GM12878 (cell line): ENCODE data around the gene CEBPE.

Experiments
- MXI1 ChIP-seq: fragments of 150-350 bp; IDR thresholded peaks from 2 replicates; pipeline ENCODE4 v1.6.1; 2011; ENCODE audit warnings: low read depth, mild to moderate bottlenecking, inconsistent platforms, low read length, improper control_type of control experiment
- TF ChIP-seq, protein P1 (sequence below), 3 experiments: IDR thresholded peaks in 2 of 3; conservative IDR thresholded peaks in 1 of 3; 2 replicates each; pipeline ENCODE4 v1.5.1; 2011; ENCODE audit warnings: low read depth in 3 of 3, low read length in 3 of 3, mild to moderate bottlenecking in 3 of 3, control low read depth in 2 of 3, moderate library complexity in 2 of 3, inconsistent platforms in 1 of 3, mixed read lengths in 1 of 3; ENCODE audit not compliant: control insufficient read depth in 2 of 3, insufficient read depth in 1 of 3; ENCODE audit errors: extremely low read depth in 1 of 3
- TF ChIP-seq, protein P2 (sequence below): fragments of 450-650 bp; IDR thresholded peaks from 2 replicates; pipeline ENCODE4 v1.6.1; 2018; ENCODE audit warnings: mild to moderate bottlenecking, low read depth, moderate library complexity; ENCODE audit not compliant: partially characterized antibody

DNA sequence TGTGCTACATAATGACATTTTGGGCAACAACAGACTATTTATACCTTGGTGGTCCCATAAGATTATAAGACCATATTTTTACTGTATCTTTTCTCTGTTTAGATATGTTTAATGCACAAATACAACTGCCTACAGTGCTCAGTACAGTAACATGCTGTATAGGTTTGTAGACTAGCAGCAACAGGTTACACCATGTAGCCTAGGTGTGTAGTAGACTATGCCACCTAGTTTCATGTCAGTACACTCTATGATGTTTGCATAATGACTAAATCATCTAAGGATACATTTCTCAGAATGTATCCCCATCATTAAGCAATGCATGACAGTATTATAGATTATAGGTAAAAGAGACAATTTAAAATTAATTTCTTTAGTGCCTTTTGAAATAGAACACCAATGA is 30.7 kb upstream of the CEBPE start:
- TF ChIP-seq, protein P1, sequence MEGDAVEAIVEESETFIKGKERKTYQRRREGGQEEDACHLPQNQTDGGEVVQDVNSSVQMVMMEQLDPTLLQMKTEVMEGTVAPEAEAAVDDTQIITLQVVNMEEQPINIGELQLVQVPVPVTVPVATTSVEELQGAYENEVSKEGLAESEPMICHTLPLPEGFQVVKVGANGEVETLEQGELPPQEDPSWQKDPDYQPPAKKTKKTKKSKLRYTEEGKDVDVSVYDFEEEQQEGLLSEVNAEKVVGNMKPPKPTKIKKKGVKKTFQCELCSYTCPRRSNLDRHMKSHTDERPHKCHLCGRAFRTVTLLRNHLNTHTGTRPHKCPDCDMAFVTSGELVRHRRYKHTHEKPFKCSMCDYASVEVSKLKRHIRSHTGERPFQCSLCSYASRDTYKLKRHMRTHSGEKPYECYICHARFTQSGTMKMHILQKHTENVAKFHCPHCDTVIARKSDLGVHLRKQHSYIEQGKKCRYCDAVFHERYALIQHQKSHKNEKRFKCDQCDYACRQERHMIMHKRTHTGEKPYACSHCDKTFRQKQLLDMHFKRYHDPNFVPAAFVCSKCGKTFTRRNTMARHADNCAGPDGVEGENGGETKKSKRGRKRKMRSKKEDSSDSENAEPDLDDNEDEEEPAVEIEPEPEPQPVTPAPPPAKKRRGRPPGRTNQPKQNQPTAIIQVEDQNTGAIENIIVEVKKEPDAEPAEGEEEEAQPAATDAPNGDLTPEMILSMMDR (IDR thresholded peaks at IDR 0.05 in 2 of 3, conservative IDR thresholded peaks at IDR 0.05 in 1 of 3; ENCODE audit: control insufficient read depth in 2 of 3, extremely low read depth in 1 of 3, insufficient read depth in 1 of 3, low read depth in 3 of 3, low read length in 3 of 3): no peak
- TF ChIP-seq MXI1: no peak
- TF ChIP-seq, protein P2, sequence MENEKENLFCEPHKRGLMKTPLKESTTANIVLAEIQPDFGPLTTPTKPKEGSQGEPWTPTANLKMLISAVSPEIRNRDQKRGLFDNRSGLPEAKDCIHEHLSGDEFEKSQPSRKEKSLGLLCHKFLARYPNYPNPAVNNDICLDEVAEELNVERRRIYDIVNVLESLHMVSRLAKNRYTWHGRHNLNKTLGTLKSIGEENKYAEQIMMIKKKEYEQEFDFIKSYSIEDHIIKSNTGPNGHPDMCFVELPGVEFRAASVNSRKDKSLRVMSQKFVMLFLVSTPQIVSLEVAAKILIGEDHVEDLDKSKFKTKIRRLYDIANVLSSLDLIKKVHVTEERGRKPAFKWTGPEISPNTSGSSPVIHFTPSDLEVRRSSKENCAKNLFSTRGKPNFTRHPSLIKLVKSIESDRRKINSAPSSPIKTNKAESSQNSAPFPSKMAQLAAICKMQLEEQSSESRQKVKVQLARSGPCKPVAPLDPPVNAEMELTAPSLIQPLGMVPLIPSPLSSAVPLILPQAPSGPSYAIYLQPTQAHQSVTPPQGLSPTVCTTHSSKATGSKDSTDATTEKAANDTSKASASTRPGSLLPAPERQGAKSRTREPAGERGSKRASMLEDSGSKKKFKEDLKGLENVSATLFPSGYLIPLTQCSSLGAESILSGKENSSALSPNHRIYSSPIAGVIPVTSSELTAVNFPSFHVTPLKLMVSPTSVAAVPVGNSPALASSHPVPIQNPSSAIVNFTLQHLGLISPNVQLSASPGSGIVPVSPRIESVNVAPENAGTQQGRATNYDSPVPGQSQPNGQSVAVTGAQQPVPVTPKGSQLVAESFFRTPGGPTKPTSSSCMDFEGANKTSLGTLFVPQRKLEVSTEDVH: no peak
